IPS-15b (cell line): ENCODE data around the gene THBS1.

ENCODE experiments used
- H3K27me3 ChIP-seq: one replicate; pipeline ENCODE4 v1.6.1; 2013; ENCODE audit warnings: low read length; ENCODE audit not compliant: control insufficient read depth, insufficient read depth
- H3K36me3 ChIP-seq: one replicate; pipeline ENCODE4 v1.6.1; 2013; ENCODE audit warnings: low read length; ENCODE audit not compliant: control insufficient read depth, insufficient read depth
- H3K4me1 ChIP-seq: one replicate; pipeline ENCODE4 v1.6.1; 2013; ENCODE audit warnings: mild to moderate bottlenecking, low read length; ENCODE audit not compliant: control insufficient read depth, insufficient read depth
- H3K4me3 ChIP-seq: one replicate; pipeline ENCODE4 v1.5.1; 2013; ENCODE audit warnings: low read depth, low read length
- H3K9ac ChIP-seq: one replicate; pipeline ENCODE4 v1.6.1; 2013; ENCODE audit warnings: low read depth, mild to moderate bottlenecking, low read length
- H3K9me3 ChIP-seq: one replicate; pipeline ENCODE4 v1.6.1; 2013; ENCODE audit warnings: mild to moderate bottlenecking, low read length; ENCODE audit not compliant: control insufficient read depth, insufficient read depth

THBS1 gene

GRCh38 chr15:39598958-39599845 is 18.3 kb downstream of the THBS1 start:
- Histone ChIP-seq H3K27me3 (no peaks in the 10 kb centered on the region), H3K36me3 (peaks cover 7% of the 10 kb centered on the region), H3K9me3 (no peaks in the 10 kb centered on the region), H3K9ac (no peak overlapping the region), H3K4me3 (no peak overlapping the region), H3K4me1 (no peaks in the 10 kb centered on the region)

- Histone ChIP-seq H3K4me3 (no peak overlapping the region), H3K27me3 (no peaks in the 10 kb centered on the region), H3K9ac (no peak overlapping the region), H3K36me3 (peaks cover 5% of the 10 kb centered on the region), H3K4me1 (no peaks in the 10 kb centered on the region), H3K9me3 (no peaks in the 10 kb centered on the region)
These were observed 19.0 kb downstream of the THBS1 start for GRCh38 chr15:39599871-39600270.

GRCh38 chr15:39602143-39602542 is 21.3 kb downstream of the THBS1 start:
- H3K36me3 ChIP-seq, result no peaks in the 10 kb centered on the region
- H3K9ac ChIP-seq, result no peak overlapping the region

GRCh38 chr15:39605146-39605545 is 24.3 kb downstream of the THBS1 start:
- Histone ChIP-seq H3K9me3 (no peaks in the 10 kb centered on the region), H3K4me1 (no peaks in the 10 kb centered on the region), H3K36me3 (no peaks in the 10 kb centered on the region), H3K4me3 (no peak overlapping the region), H3K27me3 (no peaks in the 10 kb centered on the region), H3K9ac (no peak overlapping the region)

More at GRCh38 chr15:39602143-39602542, 21.3 kb downstream of the THBS1 start:
- H3K4me3 ChIP-seq, result no peak overlapping the region
- no peaks in the 10 kb centered on the region for H3K27me3 ChIP-seq
- no peaks in the 10 kb centered on the region for H3K9me3 ChIP-seq
- H3K4me1 ChIP-seq, result no peaks in the 10 kb centered on the region

GRCh38 chr15:39608185-39609139 is 27.6 kb downstream of the THBS1 start:
- Histone ChIP-seq H3K9ac (no peak overlapping the region), H3K9me3 (no peaks in the 10 kb centered on the region), H3K36me3 (no peaks in the 10 kb centered on the region), H3K27me3 (no peaks in the 10 kb centered on the region), H3K4me3 (no peak overlapping the region), H3K4me1 (no peaks in the 10 kb centered on the region)

GRCh38 chr15:39609166-39609916 is 28.5 kb downstream of the THBS1 start:
- Histone ChIP-seq H3K36me3 (no peaks in the 10 kb centered on the region), H3K4me3 (no peak overlapping the region), H3K27me3 (no peaks in the 10 kb centered on the region), H3K9me3 (no peaks in the 10 kb centered on the region), H3K9ac (no peak overlapping the region), H3K4me1 (no peaks in the 10 kb centered on the region)

- no peak overlapping the region for H3K9ac ChIP-seq
- H3K27me3 ChIP-seq, result no peaks in the 10 kb centered on the region
- H3K9me3 ChIP-seq, result no peaks in the 10 kb centered on the region
- H3K4me1 ChIP-seq, result no peaks in the 10 kb centered on the region
- H3K36me3 ChIP-seq, result no peaks in the 10 kb centered on the region
- H3K4me3 ChIP-seq, result no peak overlapping the region
These were observed 29.8 kb downstream of the THBS1 start for GRCh38 chr15:39610665-39611064.

GRCh38 chr15:39613271-39613670 is 32.4 kb downstream of the THBS1 start:
- no peaks in the 10 kb centered on the region for H3K27me3 ChIP-seq
- no peaks in the 10 kb centered on the region for H3K9me3 ChIP-seq
- H3K4me3 ChIP-seq, result no peak overlapping the region
- no peak overlapping the region for H3K9ac ChIP-seq
- H3K4me1 ChIP-seq, result no peaks in the 10 kb centered on the region
- H3K36me3 ChIP-seq, result no peaks in the 10 kb centered on the region

GRCh38 chr15:39613861-39614260 is 33.0 kb downstream of the THBS1 start:
- no peaks in the 10 kb centered on the region for H3K9me3 ChIP-seq
- no peak overlapping the region for H3K4me3 ChIP-seq
- no peaks in the 10 kb centered on the region for H3K36me3 ChIP-seq
- no peak overlapping the region for H3K9ac ChIP-seq
- no peaks in the 10 kb centered on the region for H3K4me1 ChIP-seq
- H3K27me3 ChIP-seq, result no peaks in the 10 kb centered on the region

GRCh38 chr15:39616731-39617455 is 36.0 kb downstream of the THBS1 start:
- no peaks in the 10 kb centered on the region for H3K4me1 ChIP-seq
- no peak overlapping the region for H3K9ac ChIP-seq
- no peaks in the 10 kb centered on the region for H3K27me3 ChIP-seq
- no peak overlapping the region for H3K4me3 ChIP-seq
- no peaks in the 10 kb centered on the region for H3K36me3 ChIP-seq
- H3K9me3 ChIP-seq, result no peaks in the 10 kb centered on the region
